Measurements from ENCODE around the gene MMP28. TPM values are rescaled to one million over a fixed set of nuclear protein-coding genes. Genes with fewer than 3 reads are reported as not detected.

Gene MMP28
- total RNA-seq, 1 experiment from 2014 or later, result not detected

- H2BK5ac ChIP-seq (ENCODE audit: insufficient read length, low read length), result no peak overlapping the region
- no peak overlapping the region for H3K4me3 Mint-ChIP-seq
These were observed 6.3 kb upstream of the MMP28 start for GRCh38 chr17:35801583-35802224.

More at GRCh38 chr17:35801583-35802224, 6.3 kb upstream of the MMP28 start:
- Mint-ChIP-seq H3K9me3 (no peaks in the 10 kb centered on the region), H3K36me3 (ENCODE audit: insufficient read depth in 1 of 3, low read depth in 3 of 3) (no peaks in the 10 kb centered on the region), H3K27me3 (ENCODE audit: low read depth) (peaks cover 42% of the 10 kb centered on the region), H3K4me1 (peaks cover 4 to 5% of the 10 kb centered on the region in 2 experiments; a peak in 3 of 4 replicates), H3K27ac (no peak overlapping the region)
- no peak overlapping the region for H4K5ac ChIP-seq (ENCODE audit: insufficient read length, low read depth, low read length)
- TF ChIP-seq, protein P1, sequence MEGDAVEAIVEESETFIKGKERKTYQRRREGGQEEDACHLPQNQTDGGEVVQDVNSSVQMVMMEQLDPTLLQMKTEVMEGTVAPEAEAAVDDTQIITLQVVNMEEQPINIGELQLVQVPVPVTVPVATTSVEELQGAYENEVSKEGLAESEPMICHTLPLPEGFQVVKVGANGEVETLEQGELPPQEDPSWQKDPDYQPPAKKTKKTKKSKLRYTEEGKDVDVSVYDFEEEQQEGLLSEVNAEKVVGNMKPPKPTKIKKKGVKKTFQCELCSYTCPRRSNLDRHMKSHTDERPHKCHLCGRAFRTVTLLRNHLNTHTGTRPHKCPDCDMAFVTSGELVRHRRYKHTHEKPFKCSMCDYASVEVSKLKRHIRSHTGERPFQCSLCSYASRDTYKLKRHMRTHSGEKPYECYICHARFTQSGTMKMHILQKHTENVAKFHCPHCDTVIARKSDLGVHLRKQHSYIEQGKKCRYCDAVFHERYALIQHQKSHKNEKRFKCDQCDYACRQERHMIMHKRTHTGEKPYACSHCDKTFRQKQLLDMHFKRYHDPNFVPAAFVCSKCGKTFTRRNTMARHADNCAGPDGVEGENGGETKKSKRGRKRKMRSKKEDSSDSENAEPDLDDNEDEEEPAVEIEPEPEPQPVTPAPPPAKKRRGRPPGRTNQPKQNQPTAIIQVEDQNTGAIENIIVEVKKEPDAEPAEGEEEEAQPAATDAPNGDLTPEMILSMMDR (conservative IDR thresholded peaks at IDR 0.05), result no peak
- no peak overlapping the region for H2AK5ac ChIP-seq (ENCODE audit: insufficient read length, low read length)
- H2BK12ac ChIP-seq (ENCODE audit: insufficient read length, low read depth, low read length), result no peak overlapping the region
- no peaks in the 10 kb centered on the region for H3K9me3 ChIP-seq (ENCODE audit: control insufficient read depth, low read depth, low read length)
- H2AFZ ChIP-seq (ENCODE audit: low read length), result no peak overlapping the region
- no peak overlapping the region for H3K56ac ChIP-seq (ENCODE audit: insufficient read length, low read depth, low read length)
- H2BK120ac ChIP-seq (ENCODE audit: low read depth, low read length, poor library complexity, severe bottlenecking), result no peak overlapping the region
- no peak overlapping the region for H2BK15ac ChIP-seq (ENCODE audit: low read depth, low read length)
- DNase-seq, result no peak
- H3K4ac ChIP-seq (ENCODE audit: low read depth, low read length), result no peak overlapping the region
- no peak overlapping the region for H3K23ac ChIP-seq (ENCODE audit: insufficient read length, low read depth, low read length)
- no peak overlapping the region for H2BK20ac ChIP-seq (ENCODE audit: low read depth, low read length, poor library complexity, severe bottlenecking)
- no peak overlapping the region for H4K8ac ChIP-seq (replicated peaks; ENCODE audit: insufficient read length, low read depth, low read length)
- no peaks in the 10 kb centered on the region for H3K79me2 ChIP-seq (ENCODE audit: insufficient read depth, low read length)
- H3K23me2 ChIP-seq (ENCODE audit: insufficient read length, low read depth, low read length, poor library complexity, severe bottlenecking), result no peaks in the 10 kb centered on the region
- no peaks in the 10 kb centered on the region for H4K20me1 ChIP-seq (ENCODE audit: control insufficient read depth, insufficient read depth, insufficient read length)
- no peak overlapping the region for H3K4me2 ChIP-seq (ENCODE audit: insufficient read depth, insufficient read length, low read length)
- H3K27me3 ChIP-seq (ENCODE audit: insufficient read depth, low read length), result peaks cover 6% of the 10 kb centered on the region; the same call in 1 of the 2 replicates
- H3K14ac ChIP-seq (ENCODE audit: insufficient read depth, low read length), result no peak overlapping the region
- H3K9ac ChIP-seq (ENCODE audit: extremely low read depth, insufficient read length, low read length), result no peak overlapping the region
- no peak overlapping the region for H3K18ac ChIP-seq (ENCODE audit: insufficient read length, low read depth, low read length)
- no peak overlapping the region for H3K27ac ChIP-seq (ENCODE audit: insufficient read length, low read depth, low read length)
- H4K91ac ChIP-seq (ENCODE audit: insufficient read length, low read depth, low read length), result no peak overlapping the region
- WGBS (ENCODE audit: extremely low coverage, insufficient read length, low lambda C conversion rate), result no CpG with 5 or more reads among the region's 9 CpGs
- H3K4me1 ChIP-seq (ENCODE audit: insufficient read depth, low read length), result no peaks in the 10 kb centered on the region
- no peak overlapping the region for H3T11ph ChIP-seq (ENCODE audit: low read length)
- no peaks in the 10 kb centered on the region for H3K79me1 ChIP-seq (ENCODE audit: insufficient read depth, low read depth, low read length, poor library complexity, severe bottlenecking)

All from H9 (cell line).